Stimulated activated CD8-positive, alpha-beta memory T cell treated with anti-CD3 and anti-CD28 coated beads, Interleukin-2, amount 100 ng/mL, for 48 hours (primary cell): Measurements from ENCODE around the gene PRPF38B.
"Not testable (repeated sequence)": the region's sequence is repeated elsewhere in the genome, so short reads cannot be mapped to it uniquely, and the experiment has no call there.

Experiments
- DNase-seq, 2 donors: peaks; one replicate each; pipeline ENCODE4 v3.0.0-alpha.2; 2020; ENCODE audit warnings: low read depth in 2 of 2

Gene PRPF38B

GRCh38 chr1:108691942-108692723 is at the start of gene PRPF38B:
Gene PRPF38B (plus strand): TSS chr1:108692310. CDS start chr1:108692592, 282 bp downstream.
- peak; percentile 88 to 92 for DNase-seq

- no peak for DNase-seq
Observed at GRCh38 chr1:108643492-108644335, 48.4 kb upstream of the PRPF38B start.

DNA sequence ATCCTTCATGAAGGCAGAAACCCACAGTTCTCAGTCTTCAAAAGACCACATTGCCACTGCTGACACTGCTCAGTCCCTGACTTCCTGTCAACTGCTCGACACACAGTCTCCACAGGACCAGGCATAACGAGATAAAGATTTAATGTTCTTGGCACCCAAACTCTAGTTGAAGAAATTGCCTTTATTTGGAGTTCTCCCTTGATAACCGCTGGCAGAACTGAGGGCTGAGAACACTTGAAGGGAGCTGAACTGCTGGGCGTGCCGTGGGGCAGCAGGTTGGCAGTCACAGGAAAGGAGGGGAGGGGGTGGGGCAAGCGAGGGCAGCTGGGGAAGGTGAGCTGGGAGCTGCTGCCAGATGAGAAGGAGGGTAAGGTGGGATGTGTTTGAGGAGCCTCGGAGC is 47.1 kb upstream of the PRPF38B start:
- no peak for DNase-seq

DNA sequence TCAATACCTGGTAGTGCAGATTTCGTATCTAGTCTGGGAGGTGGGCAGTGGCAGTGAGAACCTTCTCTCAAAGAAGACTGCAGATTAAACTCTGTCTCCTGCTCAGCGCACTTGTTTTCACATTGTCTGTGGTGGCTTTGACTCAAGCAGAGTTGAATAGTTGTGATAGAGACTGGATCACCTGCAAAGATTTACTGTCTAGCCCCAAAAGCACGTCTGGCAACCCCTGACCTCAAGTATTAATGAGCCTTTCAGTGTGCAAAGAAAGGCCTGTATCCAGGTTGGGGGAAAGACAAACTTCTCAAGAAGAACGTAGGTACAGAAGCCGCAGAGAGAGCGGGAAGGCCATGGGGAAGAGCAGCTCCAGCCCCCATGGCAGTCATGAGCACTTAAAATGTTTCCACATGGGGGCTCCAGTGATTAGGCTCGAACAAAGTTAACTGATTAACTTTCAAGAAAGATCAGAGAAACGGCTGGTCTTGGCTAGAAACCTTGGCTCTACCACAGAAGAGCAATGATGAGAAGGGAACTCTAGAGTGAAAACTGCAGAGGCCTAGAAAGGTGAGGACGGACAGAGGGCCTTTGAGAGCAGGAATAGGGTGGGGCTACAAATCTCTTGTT is 46.4 kb upstream of the PRPF38B start:
- no peak for DNase-seq

- no peak for DNase-seq
Observed at GRCh38 chr1:108646265-108646647, 45.9 kb upstream of the PRPF38B start.

DNA sequence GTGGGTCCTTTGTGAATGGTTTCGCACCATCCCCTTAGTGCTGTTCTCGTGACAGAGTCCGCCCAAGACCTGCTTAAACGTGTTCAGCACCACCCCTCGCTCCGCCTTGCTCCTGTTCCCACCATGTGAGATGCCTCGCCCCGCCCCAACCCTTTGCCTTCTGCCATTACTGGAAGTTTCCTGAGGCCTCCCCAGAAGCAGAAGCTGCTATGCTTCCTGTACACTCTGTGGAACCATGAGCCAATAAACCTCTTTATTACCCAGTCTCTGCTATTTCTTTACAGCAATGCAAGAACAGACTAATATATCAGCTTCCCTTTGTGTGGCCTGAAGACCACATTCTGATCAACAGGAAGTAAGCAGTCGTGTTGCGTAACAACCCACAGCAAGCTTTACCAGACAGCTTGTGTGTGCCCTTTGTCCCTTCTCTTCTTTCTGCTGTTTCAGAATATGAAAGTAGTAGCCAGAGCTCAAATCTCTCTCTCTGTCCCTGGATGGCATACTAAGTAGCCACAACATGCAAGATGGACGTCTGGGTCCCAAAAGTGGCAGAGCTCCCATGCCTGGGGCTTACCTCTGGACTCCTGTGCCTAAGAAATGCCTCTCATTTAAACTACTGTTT is 45.4 kb upstream of the PRPF38B start:
- peak; percentile 54 to 60 for DNase-seq

DNA sequence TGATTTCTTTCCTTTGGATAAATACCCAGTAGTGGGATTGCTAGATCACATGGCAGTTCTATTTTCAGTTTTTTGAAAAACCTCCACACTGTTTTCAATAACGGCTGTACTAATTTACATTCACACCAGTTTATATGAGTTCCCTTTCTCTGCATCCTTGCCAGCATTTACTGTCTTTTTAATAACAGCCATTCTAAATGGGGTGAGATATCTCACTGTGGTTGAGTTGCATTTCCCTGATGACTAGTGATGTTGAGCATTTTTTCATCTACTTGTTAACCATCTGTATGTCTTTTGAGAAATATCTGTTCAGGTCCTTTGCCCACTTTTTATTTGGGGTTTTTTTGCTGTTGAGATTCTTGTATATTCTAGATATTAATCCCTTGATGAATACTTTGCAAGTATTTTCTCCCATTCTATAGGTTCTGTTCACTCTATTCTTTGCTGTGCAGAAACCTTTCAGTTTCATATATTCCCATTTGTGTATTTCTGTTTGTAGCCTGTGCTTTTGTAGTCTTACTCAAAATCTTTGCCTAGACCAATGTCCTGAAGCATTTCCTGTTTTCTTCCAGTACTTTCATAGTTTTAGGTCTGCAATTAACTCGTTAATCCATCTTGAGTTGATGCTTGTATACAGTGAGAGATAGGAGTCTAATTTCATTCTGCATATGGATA is 38.5 kb upstream of the PRPF38B start:
- no peak for DNase-seq

- no peak for DNase-seq
Observed at GRCh38 chr1:108657356-108658080, 34.6 kb upstream of the PRPF38B start.

DNA sequence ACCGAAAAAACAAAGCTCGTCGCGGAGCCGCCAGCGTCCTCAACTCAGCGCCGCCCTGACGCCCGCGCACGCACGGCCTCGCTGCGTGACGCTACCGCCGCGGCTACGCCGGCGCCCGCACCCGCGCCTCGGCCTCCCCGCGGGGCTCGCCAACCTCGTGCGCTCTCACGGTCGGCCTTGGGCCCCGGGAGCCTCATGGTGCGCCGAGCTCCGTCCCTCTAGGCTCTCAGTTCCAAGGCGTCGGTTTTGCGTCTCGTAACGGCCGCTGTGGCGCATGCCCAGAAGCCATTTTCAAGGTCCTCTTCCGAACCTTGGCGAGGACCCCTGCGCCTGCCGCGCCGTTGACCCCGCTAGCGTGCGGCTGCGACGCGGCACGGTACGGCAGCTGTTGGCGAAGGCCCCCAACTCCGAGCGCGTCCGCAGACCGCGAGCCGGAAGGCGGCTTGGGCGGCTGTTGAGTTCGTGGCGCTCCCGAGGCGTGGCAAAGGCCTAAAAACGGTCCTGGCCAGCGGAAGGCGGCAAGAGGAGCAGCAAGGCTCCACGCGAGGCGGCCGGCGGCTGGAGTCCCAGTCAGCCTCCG is 31.0 kb upstream of the PRPF38B start, which contains the start of gene HENMT1:
HENMT1 (minus strand) TSS at position 64 of the 580 bp plus-strand sequence. CDS start 1,209 bp downstream, outside the sequence.
- DNase-seq: peak; percentile 59 to 65

DNA sequence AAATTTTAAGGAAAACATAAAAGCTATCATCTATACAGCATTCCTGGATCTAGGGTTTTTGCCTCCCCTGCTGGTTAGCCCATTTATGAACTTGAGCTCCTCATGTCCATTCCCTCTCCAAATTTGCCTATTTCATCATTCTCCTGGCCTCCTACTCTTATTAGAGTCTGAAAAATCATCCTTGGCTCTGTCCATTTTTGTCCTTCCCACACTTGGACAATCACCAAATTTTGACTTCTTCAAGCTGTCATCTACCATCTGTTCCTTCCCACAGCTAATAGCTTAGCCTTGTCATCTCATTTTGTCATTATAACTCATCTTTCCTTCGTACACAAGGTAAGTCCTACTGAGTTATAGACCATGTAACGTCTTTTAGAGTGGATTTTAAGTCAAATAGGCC is 29.0 kb upstream of the PRPF38B start:
- no peak for DNase-seq

DNA sequence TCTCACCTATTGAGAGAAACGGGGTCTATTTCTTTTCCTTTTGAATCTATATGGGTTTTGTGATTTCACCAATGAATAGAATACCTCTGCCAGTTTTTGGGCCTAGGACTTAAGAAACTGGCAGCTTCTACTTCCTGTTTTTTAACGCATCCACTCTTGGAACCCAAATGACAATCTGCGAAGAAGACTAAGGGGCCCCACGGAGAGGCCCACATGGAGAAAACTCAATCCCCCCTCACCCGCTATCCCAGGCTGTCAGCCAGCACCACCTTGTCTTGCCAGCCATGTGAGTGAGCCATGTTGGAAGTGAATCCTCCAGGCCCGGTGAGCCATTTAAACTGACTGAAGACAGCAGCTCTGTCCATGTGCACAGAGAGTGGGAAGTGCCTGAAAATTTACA is 27.6 kb upstream of the PRPF38B start:
- no peak for DNase-seq

DNA sequence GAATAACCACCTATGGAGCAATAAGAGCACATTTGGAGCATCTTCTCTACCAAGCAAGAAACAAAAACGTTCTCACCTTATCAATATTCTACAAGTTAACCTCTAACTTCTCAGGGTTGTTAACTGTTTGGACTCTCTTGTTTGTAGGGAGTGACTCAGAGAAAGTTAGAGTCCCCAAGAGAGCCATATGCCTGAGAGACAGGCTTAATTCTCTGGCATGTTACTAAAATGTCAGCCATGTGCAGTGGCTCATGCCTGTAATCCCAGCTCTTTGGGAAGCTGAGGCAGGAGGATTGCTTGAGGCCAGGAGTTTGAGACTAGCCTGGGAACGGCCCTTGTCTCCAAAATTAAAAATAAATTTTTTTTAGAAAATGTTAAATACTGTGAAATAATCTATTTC is 27.0 kb upstream of the PRPF38B start:
- no peak for DNase-seq

- no peak for DNase-seq
Observed at GRCh38 chr1:108665771-108666170, 26.3 kb upstream of the PRPF38B start.

DNA sequence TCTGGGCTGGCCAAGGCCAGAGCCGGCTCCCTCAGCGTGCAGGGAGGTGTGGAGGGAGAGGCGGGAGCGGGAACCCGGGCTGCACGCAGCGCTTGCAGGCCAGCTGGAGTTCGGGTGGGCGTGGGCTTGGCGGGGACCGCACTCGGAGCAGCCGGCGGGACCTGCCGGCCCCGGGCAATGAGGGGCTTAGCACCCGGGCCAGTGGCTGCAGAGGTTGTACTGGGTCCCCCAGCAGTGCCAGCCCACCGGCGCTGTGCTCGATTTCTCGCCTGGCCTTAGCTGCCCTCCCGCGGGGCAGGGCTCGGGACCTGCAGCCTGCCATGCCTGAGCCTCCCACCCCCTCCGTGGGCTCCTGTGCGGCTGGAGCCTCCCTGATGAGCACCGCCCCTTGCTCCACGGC is 24.7 kb upstream of the PRPF38B start:
- DNase-seq: not testable (repeated sequence)

- no peak for DNase-seq
Observed at GRCh38 chr1:108668777-108669176, 23.3 kb upstream of the PRPF38B start.

- DNase-seq: no peak
Observed at GRCh38 chr1:108669679-108670078, 22.4 kb upstream of the PRPF38B start.

DNA sequence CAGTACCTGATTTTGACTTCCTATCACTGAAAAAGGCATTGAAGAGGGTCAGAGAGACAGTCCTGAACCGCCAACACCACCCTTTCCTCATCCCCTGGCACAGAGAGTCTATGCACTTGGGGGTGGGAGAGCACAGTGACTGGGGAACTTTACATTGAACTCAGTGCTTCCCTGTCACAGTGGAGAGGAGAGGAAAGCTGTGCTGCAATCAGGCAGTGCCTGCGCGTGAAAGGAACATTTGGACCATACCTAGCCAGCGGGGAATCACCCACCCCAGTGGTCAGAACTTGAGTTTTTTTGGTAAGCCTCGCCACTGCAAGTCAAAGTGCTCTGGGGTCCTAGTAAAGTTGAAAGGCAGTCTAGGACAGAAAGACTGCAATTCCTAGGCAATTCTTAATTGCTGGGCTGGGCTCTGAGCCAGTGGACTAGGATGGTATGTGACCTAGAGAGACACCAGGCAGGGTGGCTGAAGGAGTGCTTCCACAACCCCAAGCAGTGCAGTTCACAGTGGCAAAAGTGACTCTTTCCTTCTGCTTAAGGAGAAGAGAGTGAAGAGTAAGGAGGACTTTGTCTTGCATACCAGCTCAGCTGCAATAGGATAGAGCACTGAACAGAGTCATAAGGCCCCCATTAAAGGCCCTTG is 21.9 kb upstream of the PRPF38B start:
- no peak for DNase-seq

GRCh38 chr1:108671143-108671542 is 21.0 kb upstream of the PRPF38B start:
- no peak for DNase-seq

GRCh38 chr1:108678706-108679105 is 13.4 kb upstream of the PRPF38B start:
- DNase-seq: no peak
